ENCODE results near the gene DDX49.

DDX49 gene

DNA sequence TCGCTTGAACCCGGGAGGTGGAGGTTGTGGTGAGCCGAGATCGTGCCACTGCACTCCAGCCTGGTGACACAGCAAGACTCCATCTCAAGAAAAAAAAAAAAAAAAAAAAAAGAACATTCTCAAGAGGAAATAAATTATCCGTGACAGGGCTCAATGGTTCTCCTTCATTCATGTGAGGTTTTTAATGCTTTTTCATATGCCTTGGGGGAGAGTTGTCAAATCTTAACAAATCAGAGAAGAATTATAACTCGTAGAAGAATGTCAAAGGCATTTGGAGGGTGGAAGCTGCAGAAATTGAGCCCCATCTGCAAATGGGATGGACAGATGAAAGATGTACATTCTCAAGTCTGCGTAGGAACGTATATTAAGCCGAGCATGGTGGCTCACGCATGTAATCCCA, 56.4 kb downstream of the DDX49 start:
- Histone ChIP-seq H3K4me3 (ENCODE audit: insufficient read depth, low read length, poor library complexity, severe bottlenecking) (no peak overlapping the region), H2AFZ (ENCODE audit: low read depth, low read length, severe bottlenecking) (no peak overlapping the region), H3K4me2 (ENCODE audit: low read depth, low read length, poor library complexity, severe bottlenecking) (no peak overlapping the region), H3K27ac (ENCODE audit: low read depth, low read length) (no peak overlapping the region), H3K79me2 (ENCODE audit: insufficient read depth, low read length) (no peaks in the 10 kb centered on the region), H3K9me2 (replicated peaks; ENCODE audit: insufficient read depth, low read length) (no peaks in the 10 kb centered on the region), H3K9ac (ENCODE audit: low read length) (no peak overlapping the region), H3K9me3 (ENCODE audit: insufficient read depth, low read length) (no peaks in the 10 kb centered on the region), H3F3A (ENCODE audit: insufficient read depth) (no peaks in the 10 kb centered on the region), H4K20me1 (ENCODE audit: low read depth, low read length) (no peaks in the 10 kb centered on the region), H3K27me3 (ENCODE audit: low read length) (no peaks in the 10 kb centered on the region), H3K36me3 (ENCODE audit: low read length) (no peaks in the 10 kb centered on the region)
- TF ChIP-seq EZH2phosphoT487 (conservative IDR thresholded peaks at IDR 0.05; ENCODE audit: low read length) = no peak
- TF ChIP-seq, protein P1, sequence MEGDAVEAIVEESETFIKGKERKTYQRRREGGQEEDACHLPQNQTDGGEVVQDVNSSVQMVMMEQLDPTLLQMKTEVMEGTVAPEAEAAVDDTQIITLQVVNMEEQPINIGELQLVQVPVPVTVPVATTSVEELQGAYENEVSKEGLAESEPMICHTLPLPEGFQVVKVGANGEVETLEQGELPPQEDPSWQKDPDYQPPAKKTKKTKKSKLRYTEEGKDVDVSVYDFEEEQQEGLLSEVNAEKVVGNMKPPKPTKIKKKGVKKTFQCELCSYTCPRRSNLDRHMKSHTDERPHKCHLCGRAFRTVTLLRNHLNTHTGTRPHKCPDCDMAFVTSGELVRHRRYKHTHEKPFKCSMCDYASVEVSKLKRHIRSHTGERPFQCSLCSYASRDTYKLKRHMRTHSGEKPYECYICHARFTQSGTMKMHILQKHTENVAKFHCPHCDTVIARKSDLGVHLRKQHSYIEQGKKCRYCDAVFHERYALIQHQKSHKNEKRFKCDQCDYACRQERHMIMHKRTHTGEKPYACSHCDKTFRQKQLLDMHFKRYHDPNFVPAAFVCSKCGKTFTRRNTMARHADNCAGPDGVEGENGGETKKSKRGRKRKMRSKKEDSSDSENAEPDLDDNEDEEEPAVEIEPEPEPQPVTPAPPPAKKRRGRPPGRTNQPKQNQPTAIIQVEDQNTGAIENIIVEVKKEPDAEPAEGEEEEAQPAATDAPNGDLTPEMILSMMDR (IDR thresholded peaks at IDR 0.05; ENCODE audit: insufficient read depth, low read length, poor library complexity, severe bottlenecking) = no peak
